ENCODE measurements around the gene FRK. TPM values are rescaled to one million over a fixed set of nuclear protein-coding genes. Genes with fewer than 3 reads are reported as not detected.

The FRK gene
- total RNA-seq, 1 donor from 2014 or later, result 0.05 TPM

DNA sequence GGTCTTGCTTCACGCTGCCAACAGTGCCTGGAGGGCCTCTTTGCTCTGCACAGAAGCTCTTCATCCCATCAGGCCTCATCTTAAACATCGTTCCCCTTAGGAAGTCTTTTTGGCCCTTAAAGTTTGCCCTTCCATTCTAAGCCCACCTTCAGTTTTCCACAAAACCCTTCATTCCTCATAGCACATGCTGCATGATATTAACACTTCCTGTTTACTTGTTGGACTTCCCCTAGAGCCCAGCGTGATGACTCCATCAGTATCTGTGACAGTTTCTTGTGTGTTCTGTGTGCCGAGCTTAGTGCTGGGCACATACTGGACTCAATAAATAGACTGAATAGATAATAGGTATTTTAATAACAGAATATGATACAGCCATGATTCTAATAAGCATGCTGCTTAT is 42.2 kb upstream of the FRK start:
- DNase-seq (ENCODE audit: extremely low spot score, unreplicated experiment), result no peak
- Mint-ChIP-seq H3K27me3 (ENCODE audit: unreplicated experiment) (no peaks in the 10 kb centered on the region), H3K27ac (ENCODE audit: unreplicated experiment) (no peak overlapping the region), H3K36me3 (ENCODE audit: unreplicated experiment) (no peaks in the 10 kb centered on the region), H3K9me3 (ENCODE audit: unreplicated experiment) (no peaks in the 10 kb centered on the region), H3K4me1 (ENCODE audit: unreplicated experiment) (peaks cover 33% of the 10 kb centered on the region), H3K4me3 (ENCODE audit: unreplicated experiment) (no peak overlapping the region)
- TF ChIP-seq, protein P1, sequence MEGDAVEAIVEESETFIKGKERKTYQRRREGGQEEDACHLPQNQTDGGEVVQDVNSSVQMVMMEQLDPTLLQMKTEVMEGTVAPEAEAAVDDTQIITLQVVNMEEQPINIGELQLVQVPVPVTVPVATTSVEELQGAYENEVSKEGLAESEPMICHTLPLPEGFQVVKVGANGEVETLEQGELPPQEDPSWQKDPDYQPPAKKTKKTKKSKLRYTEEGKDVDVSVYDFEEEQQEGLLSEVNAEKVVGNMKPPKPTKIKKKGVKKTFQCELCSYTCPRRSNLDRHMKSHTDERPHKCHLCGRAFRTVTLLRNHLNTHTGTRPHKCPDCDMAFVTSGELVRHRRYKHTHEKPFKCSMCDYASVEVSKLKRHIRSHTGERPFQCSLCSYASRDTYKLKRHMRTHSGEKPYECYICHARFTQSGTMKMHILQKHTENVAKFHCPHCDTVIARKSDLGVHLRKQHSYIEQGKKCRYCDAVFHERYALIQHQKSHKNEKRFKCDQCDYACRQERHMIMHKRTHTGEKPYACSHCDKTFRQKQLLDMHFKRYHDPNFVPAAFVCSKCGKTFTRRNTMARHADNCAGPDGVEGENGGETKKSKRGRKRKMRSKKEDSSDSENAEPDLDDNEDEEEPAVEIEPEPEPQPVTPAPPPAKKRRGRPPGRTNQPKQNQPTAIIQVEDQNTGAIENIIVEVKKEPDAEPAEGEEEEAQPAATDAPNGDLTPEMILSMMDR (IDR thresholded peaks at IDR 0.05), result no peak

DNA sequence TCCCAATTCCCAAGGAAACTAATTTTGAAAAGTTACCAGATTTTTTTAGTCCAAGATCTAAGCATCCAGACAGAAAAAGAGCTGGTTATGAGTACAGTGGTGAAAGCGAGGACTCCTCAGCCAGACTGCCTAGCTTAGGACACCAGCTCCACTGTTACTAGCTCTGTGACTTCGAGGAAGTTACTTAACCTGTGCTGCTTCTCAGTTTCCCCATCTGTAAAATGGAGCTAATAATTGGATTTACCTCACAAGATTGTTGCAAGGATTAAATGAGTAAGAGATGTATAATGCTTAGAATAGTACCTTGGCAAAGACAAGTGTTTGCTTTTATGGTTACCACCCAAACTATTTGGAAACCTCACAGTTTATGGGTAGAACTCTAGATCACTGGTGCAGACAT is 41.1 kb upstream of the FRK start:
- TF ChIP-seq, protein P1 (IDR thresholded peaks at IDR 0.05), result no peak
- no peaks in the 10 kb centered on the region for H3K27me3 Mint-ChIP-seq (ENCODE audit: unreplicated experiment)
- H3K27ac Mint-ChIP-seq (ENCODE audit: unreplicated experiment), result peak overlapping the region; percentile 83
- H3K9me3 Mint-ChIP-seq (ENCODE audit: unreplicated experiment), result peaks cover under 1% of the 10 kb centered on the region
- peaks cover 29% of the 10 kb centered on the region for H3K4me1 Mint-ChIP-seq (ENCODE audit: unreplicated experiment)
- peak overlapping the region; percentile 90 for H3K4me3 Mint-ChIP-seq (ENCODE audit: unreplicated experiment)
- no peaks in the 10 kb centered on the region for H3K36me3 Mint-ChIP-seq (ENCODE audit: unreplicated experiment)
- DNase-seq (ENCODE audit: extremely low spot score, unreplicated experiment), result no peak

DNA sequence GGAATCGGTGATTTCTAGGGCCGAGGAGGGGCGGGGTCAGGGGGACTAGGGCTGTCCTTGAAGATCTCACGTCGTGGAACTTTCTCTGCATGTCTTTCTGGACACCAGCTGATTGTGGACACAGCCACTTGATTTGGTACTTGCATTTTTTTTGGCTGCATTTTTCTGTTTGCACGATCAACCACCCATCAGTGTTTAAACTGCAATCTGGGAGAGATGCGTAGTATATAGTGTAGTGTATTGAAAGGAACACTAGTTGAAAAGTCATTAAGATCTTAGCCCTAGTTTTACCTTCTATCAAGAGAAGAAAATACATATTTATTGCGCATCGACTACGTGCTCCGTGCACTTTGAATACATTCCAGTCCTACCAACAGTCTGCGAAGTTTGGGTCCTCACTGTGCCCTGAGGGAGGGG is 40.6 kb upstream of the FRK start:
- no peaks in the 10 kb centered on the region for H3K27me3 Mint-ChIP-seq (ENCODE audit: unreplicated experiment)
- H3K4me1 Mint-ChIP-seq (ENCODE audit: unreplicated experiment), result peaks cover 25% of the 10 kb centered on the region
- DNase-seq (ENCODE audit: extremely low spot score, unreplicated experiment), result no peak
- H3K27ac Mint-ChIP-seq (ENCODE audit: unreplicated experiment), result peak overlapping the region; percentile 83
- peak overlapping the region; percentile 90 for H3K4me3 Mint-ChIP-seq (ENCODE audit: unreplicated experiment)
- peaks cover 3% of the 10 kb centered on the region for H3K9me3 Mint-ChIP-seq (ENCODE audit: unreplicated experiment)
- peaks cover 1% of the 10 kb centered on the region for H3K36me3 Mint-ChIP-seq (ENCODE audit: unreplicated experiment)
- TF ChIP-seq, protein P1 (IDR thresholded peaks at IDR 0.05), result no peak

DNA sequence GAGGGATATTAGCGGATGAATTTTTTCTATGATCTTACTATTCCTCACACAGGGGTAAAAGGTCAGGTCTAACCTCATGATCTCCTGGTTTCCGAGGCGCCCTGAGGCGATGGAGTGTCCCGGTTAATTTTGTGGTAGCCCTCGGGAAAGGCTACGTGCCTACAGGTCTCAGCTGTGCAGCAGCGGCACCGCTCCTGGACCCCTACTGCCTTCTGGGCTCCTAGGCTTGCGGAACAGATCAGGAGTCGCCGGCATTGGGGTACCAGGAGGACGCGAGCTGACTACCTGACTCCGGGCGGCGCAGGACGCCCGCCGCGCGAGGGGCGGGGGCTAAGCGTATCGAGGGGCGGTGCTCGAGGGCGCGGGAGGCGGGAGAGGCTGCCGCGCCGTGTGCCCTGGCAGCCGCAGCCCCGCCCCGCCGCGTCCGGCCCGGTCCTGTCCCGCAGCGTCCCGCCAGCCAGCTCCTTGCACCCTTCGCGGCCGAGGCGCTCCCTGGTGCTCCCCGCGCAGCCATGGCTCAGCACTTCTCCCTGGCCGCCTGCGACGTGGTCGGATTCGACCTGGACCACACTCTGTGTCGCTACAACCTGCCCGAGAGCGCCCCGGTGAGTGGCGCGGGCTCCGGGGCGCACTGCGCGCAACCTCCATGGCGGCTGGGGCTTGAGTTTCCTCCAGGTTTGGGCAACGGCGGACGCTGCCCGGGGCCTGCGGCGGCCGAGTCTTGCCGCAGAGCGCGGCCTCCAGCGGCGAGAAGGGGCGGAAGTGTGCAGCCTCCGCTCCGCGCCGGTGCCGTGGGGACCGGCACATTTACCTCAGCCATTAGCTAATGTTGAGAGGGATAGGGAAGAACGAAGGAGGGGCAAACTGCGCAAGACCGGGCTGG is 40.0 kb upstream of the FRK start, which contains the start of gene NT5DC1:
Gene NT5DC1 (plus strand): TSS at position 435 of the 883 bp plus-strand sequence. CDS start 78 bp downstream, at position 513.
- TF ChIP-seq, protein P1 (IDR thresholded peaks at IDR 0.05), result peak; percentile 48
- peaks cover 18% of the 10 kb centered on the region for H3K4me1 Mint-ChIP-seq (ENCODE audit: unreplicated experiment)
- no peaks in the 10 kb centered on the region for H3K27me3 Mint-ChIP-seq (ENCODE audit: unreplicated experiment)
- DNase-seq (ENCODE audit: extremely low spot score, unreplicated experiment), result peak; percentile 88
- peak within 1 kb of the TSS; percentile 90 for H3K4me3 Mint-ChIP-seq (ENCODE audit: unreplicated experiment)
- peaks cover 8% of the 10 kb centered on the region for H3K9me3 Mint-ChIP-seq (ENCODE audit: unreplicated experiment)
- peak within 1 kb of the TSS; percentile 83 for H3K27ac Mint-ChIP-seq (ENCODE audit: unreplicated experiment)
- peaks cover 2% of the 10 kb centered on the region for H3K36me3 Mint-ChIP-seq (ENCODE audit: unreplicated experiment)

DNA sequence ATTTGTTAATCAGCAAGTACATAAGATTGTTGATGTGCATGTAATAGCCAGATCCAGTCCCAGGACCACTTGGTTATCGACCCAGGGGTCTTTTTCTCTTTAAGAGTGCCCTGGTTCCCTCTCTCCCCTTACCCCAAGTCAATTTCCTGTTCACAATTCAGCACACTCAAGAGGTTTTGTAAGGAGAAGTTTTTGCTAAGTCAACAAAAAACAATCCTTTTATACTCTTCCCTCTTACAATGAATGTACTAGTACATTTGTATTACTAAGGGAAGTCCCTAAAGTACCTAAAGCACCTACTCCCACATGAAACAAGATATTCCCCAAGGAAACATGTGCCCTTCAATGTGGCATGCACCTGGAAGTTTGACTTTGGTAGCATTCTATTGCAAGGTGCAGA is 38.3 kb upstream of the FRK start:
- Mint-ChIP-seq H3K27ac (ENCODE audit: unreplicated experiment) (no peak overlapping the region), H3K4me1 (ENCODE audit: unreplicated experiment) (peaks cover 18% of the 10 kb centered on the region)

More for the DNA sequence above, 38.3 kb upstream of the FRK start:
- Mint-ChIP-seq H3K36me3 (ENCODE audit: unreplicated experiment) (peaks cover 2% of the 10 kb centered on the region), H3K9me3 (ENCODE audit: unreplicated experiment) (peaks cover 10% of the 10 kb centered on the region), H3K4me3 (ENCODE audit: unreplicated experiment) (no peak overlapping the region), H3K27me3 (ENCODE audit: unreplicated experiment) (no peaks in the 10 kb centered on the region)
- no peak for DNase-seq (ENCODE audit: extremely low spot score, unreplicated experiment)
- TF ChIP-seq, protein P1 (IDR thresholded peaks at IDR 0.05), result no peak

All from osteocyte (in vitro differentiated cells).